ENCODE results near the gene EFNA5. TPM values are rescaled to one million over a fixed set of nuclear protein-coding genes. Genes with fewer than 3 reads are reported as not detected.

The EFNA5 gene
- polyA plus RNA-seq, 2 donors, result 3.4 to 4.9 TPM

- no peaks in the 10 kb centered on the region for H3K9me3 ChIP-seq (ENCODE audit: control insufficient read depth in 2 of 2, insufficient read depth in 1 of 2, low read depth in 1 of 2, low read length in 1 of 2)
- no peak overlapping the region for H3K27ac ChIP-seq (ENCODE audit: low read depth in 2 of 2, low read length in 1 of 2)
- 81 to 82% methylated on average over 11 of the region's 11 CpGs for WGBS, 2 donors
Measured at GRCh38 chr5:107633171-107633901, 37.4 kb downstream of the EFNA5 start.

DNA sequence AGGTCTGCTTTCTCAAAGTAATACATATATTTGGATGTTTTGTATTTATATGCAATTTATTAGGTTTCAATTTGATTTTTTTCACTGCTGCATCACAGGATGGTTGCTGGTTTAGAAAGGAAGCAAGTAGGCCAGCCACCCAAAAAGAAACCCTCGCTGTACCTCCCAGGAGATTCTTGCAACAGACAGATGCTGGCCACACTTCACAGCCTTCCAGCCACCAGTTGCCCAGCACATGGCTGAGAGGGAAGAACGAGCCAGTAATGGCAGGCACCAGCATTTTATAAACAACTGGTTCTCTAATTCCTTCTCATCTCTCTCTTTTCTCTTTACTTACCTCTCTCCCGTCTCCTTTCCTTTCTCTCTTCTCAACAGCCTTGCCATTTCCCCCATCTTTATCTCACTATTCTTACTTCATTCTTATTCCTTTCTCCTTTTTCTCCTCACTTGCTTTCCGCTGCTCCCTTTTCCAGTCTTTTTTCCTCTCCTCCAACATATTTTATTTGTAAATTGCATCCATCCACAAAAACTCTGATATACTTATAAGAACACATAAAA lies 38.9 kb downstream of the EFNA5 start:
- 83 to 88% methylated on average over 4 of the region's 4 CpGs for WGBS, 2 donors
- no peak overlapping the region for H3K27ac ChIP-seq (ENCODE audit: low read depth in 2 of 2, low read length in 1 of 2)
- no peaks in the 10 kb centered on the region for H3K36me3 ChIP-seq (ENCODE audit: control insufficient read depth in 2 of 2, insufficient read depth in 2 of 2, low read length in 1 of 2)
- H3K9me3 ChIP-seq (ENCODE audit: control insufficient read depth in 2 of 2, insufficient read depth in 1 of 2, low read depth in 1 of 2, low read length in 1 of 2), result no peaks in the 10 kb centered on the region
- no peak overlapping the region for H3K4me3 ChIP-seq (ENCODE audit: low read depth in 1 of 2, low read length in 2 of 2)
- no peaks in the 10 kb centered on the region for H3K27me3 ChIP-seq (ENCODE audit: control insufficient read depth in 1 of 2, insufficient read depth in 2 of 2, low read length in 2 of 2)
- H3K4me1 ChIP-seq (ENCODE audit: control insufficient read depth in 2 of 2, insufficient read depth in 2 of 2, low read length in 1 of 2), result no peaks in the 10 kb centered on the region

More at GRCh38 chr5:107633171-107633901, 37.4 kb downstream of the EFNA5 start:
- no peaks in the 10 kb centered on the region for H3K4me1 ChIP-seq (ENCODE audit: control insufficient read depth in 2 of 2, insufficient read depth in 2 of 2, low read length in 1 of 2)
- no peaks in the 10 kb centered on the region for H3K36me3 ChIP-seq (ENCODE audit: control insufficient read depth in 2 of 2, insufficient read depth in 2 of 2, low read length in 1 of 2)
- H3K27me3 ChIP-seq (ENCODE audit: control insufficient read depth in 1 of 2, insufficient read depth in 2 of 2, low read length in 2 of 2), result no peaks in the 10 kb centered on the region
- H3K4me3 ChIP-seq (ENCODE audit: low read depth in 1 of 2, low read length in 2 of 2), result no peak overlapping the region

DNA sequence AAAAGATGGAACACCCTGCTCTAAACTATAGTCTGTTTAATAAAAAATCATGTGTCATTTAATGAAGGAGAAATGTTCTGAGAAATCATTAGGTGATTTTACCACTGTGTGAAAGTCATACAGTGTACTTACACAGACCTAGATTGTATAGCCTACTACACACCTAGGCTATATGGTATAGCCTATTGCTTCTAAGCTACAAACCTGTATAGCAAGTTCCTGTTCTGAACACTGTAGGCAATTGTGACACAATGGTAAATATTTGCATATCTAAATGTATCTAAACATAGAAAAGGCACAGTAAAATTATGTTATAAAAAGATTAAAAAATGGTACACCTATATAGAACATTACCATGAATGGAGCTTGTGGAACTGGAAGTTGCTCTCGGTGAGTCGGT lies 40.6 kb downstream of the EFNA5 start:
- no peaks in the 10 kb centered on the region for H3K27me3 ChIP-seq (ENCODE audit: control insufficient read depth in 1 of 2, insufficient read depth in 2 of 2, low read length in 2 of 2)
- WGBS, 2 donors, result 90 to 96% methylated on average over 2 of the region's 2 CpGs
- H3K4me3 ChIP-seq (ENCODE audit: low read depth in 1 of 2, low read length in 2 of 2), result no peak overlapping the region
- H3K4me1 ChIP-seq (ENCODE audit: control insufficient read depth in 2 of 2, insufficient read depth in 2 of 2, low read length in 1 of 2), result no peaks in the 10 kb centered on the region
- no peaks in the 10 kb centered on the region for H3K9me3 ChIP-seq (ENCODE audit: control insufficient read depth in 2 of 2, insufficient read depth in 1 of 2, low read depth in 1 of 2, low read length in 1 of 2)
- no peak overlapping the region for H3K27ac ChIP-seq (ENCODE audit: low read depth in 2 of 2, low read length in 1 of 2)
- no peaks in the 10 kb centered on the region for H3K36me3 ChIP-seq (ENCODE audit: control insufficient read depth in 2 of 2, insufficient read depth in 2 of 2, low read length in 1 of 2)

DNA sequence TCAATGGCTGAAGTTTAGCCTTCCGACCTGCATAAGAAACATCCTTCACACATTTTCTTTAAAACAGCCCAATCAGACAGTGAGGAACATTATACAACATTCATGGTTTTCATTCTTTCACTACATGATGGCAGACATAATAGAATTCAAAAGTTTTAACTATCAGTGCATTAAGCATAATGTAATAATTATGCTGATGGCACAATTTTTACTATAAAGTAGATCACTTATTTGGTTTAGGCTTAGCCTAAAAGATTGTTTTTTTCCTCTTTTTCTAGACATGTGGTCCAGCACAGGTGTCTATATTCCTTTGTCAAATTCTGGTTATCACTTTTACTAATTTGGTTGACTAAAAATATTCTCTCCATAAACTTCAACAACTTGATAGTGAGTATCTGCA lies 46.5 kb downstream of the EFNA5 start:
- no peaks in the 10 kb centered on the region for H3K9me3 ChIP-seq (ENCODE audit: control insufficient read depth in 2 of 2, insufficient read depth in 1 of 2, low read depth in 1 of 2, low read length in 1 of 2)
- no peak overlapping the region for H3K27ac ChIP-seq (ENCODE audit: low read depth in 2 of 2, low read length in 1 of 2)
- H3K36me3 ChIP-seq (ENCODE audit: control insufficient read depth in 2 of 2, insufficient read depth in 2 of 2, low read length in 1 of 2), result no peaks in the 10 kb centered on the region
- H3K27me3 ChIP-seq (ENCODE audit: control insufficient read depth in 1 of 2, insufficient read depth in 2 of 2, low read length in 2 of 2), result no peaks in the 10 kb centered on the region
- 96 to 97% methylated on average over 1 of the region's 1 CpG for WGBS, 2 donors
- no peaks in the 10 kb centered on the region for H3K4me1 ChIP-seq (ENCODE audit: control insufficient read depth in 2 of 2, insufficient read depth in 2 of 2, low read length in 1 of 2)
- no peak overlapping the region for H3K4me3 ChIP-seq (ENCODE audit: low read depth in 1 of 2, low read length in 2 of 2)

DNA sequence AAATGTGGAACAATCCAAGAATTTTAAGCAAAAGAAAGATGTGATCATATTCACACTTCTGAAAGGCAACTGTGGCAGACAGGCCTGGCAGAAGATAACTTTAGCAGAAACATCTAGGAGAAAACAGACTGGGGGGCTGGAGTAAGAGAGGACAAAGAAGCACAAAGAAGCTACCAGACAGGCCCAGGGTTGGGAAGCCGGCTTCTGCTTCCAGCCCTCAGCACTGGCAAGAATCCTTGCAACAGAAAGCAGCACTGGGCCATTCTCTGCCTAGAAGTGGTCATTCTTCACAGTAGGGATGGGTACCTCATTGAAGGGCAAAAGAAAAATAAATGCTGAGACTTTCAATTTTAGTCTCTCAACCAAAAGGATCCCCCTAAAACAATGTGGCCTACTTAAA lies 49.6 kb downstream of the EFNA5 start:
- no peak overlapping the region for H3K27ac ChIP-seq (ENCODE audit: low read depth in 2 of 2, low read length in 1 of 2)
- 93% methylated on average over 1 of the region's 1 CpG for WGBS, 2 donors
- H3K36me3 ChIP-seq (ENCODE audit: control insufficient read depth in 2 of 2, insufficient read depth in 2 of 2, low read length in 1 of 2), result no peaks in the 10 kb centered on the region
- H3K4me3 ChIP-seq (ENCODE audit: low read depth in 1 of 2, low read length in 2 of 2), result no peak overlapping the region
- no peaks in the 10 kb centered on the region for H3K4me1 ChIP-seq (ENCODE audit: control insufficient read depth in 2 of 2, insufficient read depth in 2 of 2, low read length in 1 of 2)
- no peaks in the 10 kb centered on the region for H3K9me3 ChIP-seq (ENCODE audit: control insufficient read depth in 2 of 2, insufficient read depth in 1 of 2, low read depth in 1 of 2, low read length in 1 of 2)
- no peaks in the 10 kb centered on the region for H3K27me3 ChIP-seq (ENCODE audit: control insufficient read depth in 1 of 2, insufficient read depth in 2 of 2, low read length in 2 of 2)

DNA sequence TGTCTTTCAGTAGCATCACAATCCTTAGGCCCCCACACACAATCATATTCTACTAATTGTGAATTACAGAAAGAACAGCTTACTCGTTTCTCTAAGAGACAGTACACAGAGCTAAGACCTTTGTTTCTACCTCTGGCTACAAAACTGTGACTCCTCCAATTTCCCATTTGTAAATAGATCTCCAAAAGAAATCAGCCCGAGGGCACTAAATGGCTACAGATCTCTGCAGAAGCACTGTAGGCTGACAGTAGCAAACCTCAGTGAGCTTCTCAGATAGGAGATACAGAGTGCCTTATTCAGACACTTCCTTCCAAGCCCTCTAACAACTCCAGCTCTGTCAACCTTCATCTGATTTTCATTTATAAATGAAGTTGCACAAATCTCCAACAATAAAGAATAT lies 51.0 kb downstream of the EFNA5 start:
- no peaks in the 10 kb centered on the region for H3K4me1 ChIP-seq (ENCODE audit: control insufficient read depth in 2 of 2, insufficient read depth in 2 of 2, low read length in 1 of 2)
- no peaks in the 10 kb centered on the region for H3K27me3 ChIP-seq (ENCODE audit: control insufficient read depth in 1 of 2, insufficient read depth in 2 of 2, low read length in 2 of 2)
- no peak overlapping the region for H3K4me3 ChIP-seq (ENCODE audit: low read depth in 1 of 2, low read length in 2 of 2)
- H3K36me3 ChIP-seq (ENCODE audit: control insufficient read depth in 2 of 2, insufficient read depth in 2 of 2, low read length in 1 of 2), result no peaks in the 10 kb centered on the region
- no peaks in the 10 kb centered on the region for H3K9me3 ChIP-seq (ENCODE audit: control insufficient read depth in 2 of 2, insufficient read depth in 1 of 2, low read depth in 1 of 2, low read length in 1 of 2)
- 51 to 67% methylated on average over 2 of the region's 2 CpGs for whole genome bisulfite sequencing, 2 donors
- H3K27ac ChIP-seq (ENCODE audit: low read depth in 2 of 2, low read length in 1 of 2), result no peak overlapping the region

- H3K27ac ChIP-seq (ENCODE audit: low read depth in 2 of 2, low read length in 1 of 2), result no peak overlapping the region
- no peaks in the 10 kb centered on the region for H3K4me1 ChIP-seq (ENCODE audit: control insufficient read depth in 2 of 2, insufficient read depth in 2 of 2, low read length in 1 of 2)
- no peak overlapping the region for H3K4me3 ChIP-seq (ENCODE audit: low read depth in 1 of 2, low read length in 2 of 2)
- H3K9me3 ChIP-seq (ENCODE audit: control insufficient read depth in 2 of 2, insufficient read depth in 1 of 2, low read depth in 1 of 2, low read length in 1 of 2), result no peaks in the 10 kb centered on the region
- no peaks in the 10 kb centered on the region for H3K36me3 ChIP-seq (ENCODE audit: control insufficient read depth in 2 of 2, insufficient read depth in 2 of 2, low read length in 1 of 2)
- H3K27me3 ChIP-seq (ENCODE audit: control insufficient read depth in 1 of 2, insufficient read depth in 2 of 2, low read length in 2 of 2), result no peaks in the 10 kb centered on the region
- WGBS, 2 donors, result 89 to 92% methylated on average over 3 of the region's 3 CpGs
Measured at GRCh38 chr5:107618242-107618641, 52.5 kb downstream of the EFNA5 start.

DNA sequence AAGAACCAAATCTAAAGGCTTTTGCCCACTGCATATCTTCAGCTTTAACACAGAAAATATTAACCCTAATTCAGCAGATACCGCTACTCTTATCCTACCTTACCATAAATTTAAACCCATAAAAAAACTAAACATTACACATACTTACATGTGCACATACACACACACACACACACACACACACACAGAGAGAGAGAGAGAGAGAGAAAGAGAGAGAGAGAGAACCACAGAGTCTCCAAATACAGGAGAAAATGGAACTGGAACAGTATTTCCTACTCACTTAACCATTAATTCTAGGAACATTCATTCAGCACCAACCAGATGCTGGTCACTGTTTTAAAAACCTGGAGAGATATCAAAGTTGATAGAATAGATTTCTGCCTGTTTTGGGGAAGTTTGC lies 53.7 kb downstream of the EFNA5 start:
- H3K4me3 ChIP-seq (ENCODE audit: low read depth in 1 of 2, low read length in 2 of 2), result no peak overlapping the region
- no peaks in the 10 kb centered on the region for H3K27me3 ChIP-seq (ENCODE audit: control insufficient read depth in 1 of 2, insufficient read depth in 2 of 2, low read length in 2 of 2)
- no peaks in the 10 kb centered on the region for H3K4me1 ChIP-seq (ENCODE audit: control insufficient read depth in 2 of 2, insufficient read depth in 2 of 2, low read length in 1 of 2)
- no peak overlapping the region for H3K27ac ChIP-seq (ENCODE audit: low read depth in 2 of 2, low read length in 1 of 2)
- H3K36me3 ChIP-seq (ENCODE audit: control insufficient read depth in 2 of 2, insufficient read depth in 2 of 2, low read length in 1 of 2), result no peaks in the 10 kb centered on the region
- no peaks in the 10 kb centered on the region for H3K9me3 ChIP-seq (ENCODE audit: control insufficient read depth in 2 of 2, insufficient read depth in 1 of 2, low read depth in 1 of 2, low read length in 1 of 2)
- WGBS, 2 donors, result 97 to 100% methylated on average over 1 of the region's 1 CpG

DNA sequence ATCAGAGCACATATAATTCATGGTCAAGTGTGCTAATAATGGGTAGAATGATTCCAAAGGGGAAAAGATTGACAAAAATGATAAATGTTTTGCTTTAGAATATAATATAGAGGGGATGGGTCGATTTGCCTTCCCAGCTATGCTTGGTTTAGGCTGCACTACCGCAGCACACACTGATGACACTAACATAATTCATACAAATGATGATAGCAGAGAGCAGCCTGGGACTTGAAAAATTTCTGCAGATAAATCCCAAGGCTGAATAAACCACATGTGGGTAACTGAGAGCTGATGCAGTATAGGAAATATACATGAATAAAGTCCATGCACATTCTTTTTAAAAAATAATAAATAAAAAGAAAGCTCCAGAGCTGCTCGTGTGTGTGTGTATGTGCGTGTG lies 54.5 kb downstream of the EFNA5 start:
- H3K4me3 ChIP-seq (ENCODE audit: low read depth in 1 of 2, low read length in 2 of 2), result no peak overlapping the region
- H3K27ac ChIP-seq (ENCODE audit: low read depth in 2 of 2, low read length in 1 of 2), result no peak overlapping the region
- no peaks in the 10 kb centered on the region for H3K27me3 ChIP-seq (ENCODE audit: control insufficient read depth in 1 of 2, insufficient read depth in 2 of 2, low read length in 2 of 2)
- WGBS, 2 donors, result 73 to 75% methylated on average over 4 of the region's 4 CpGs
- no peaks in the 10 kb centered on the region for H3K9me3 ChIP-seq (ENCODE audit: control insufficient read depth in 2 of 2, insufficient read depth in 1 of 2, low read depth in 1 of 2, low read length in 1 of 2)
- no peaks in the 10 kb centered on the region for H3K4me1 ChIP-seq (ENCODE audit: control insufficient read depth in 2 of 2, insufficient read depth in 2 of 2, low read length in 1 of 2)
- no peaks in the 10 kb centered on the region for H3K36me3 ChIP-seq (ENCODE audit: control insufficient read depth in 2 of 2, insufficient read depth in 2 of 2, low read length in 1 of 2)

GRCh38 chr5:107615299-107615817 lies 55.4 kb downstream of the EFNA5 start:
- H3K27ac ChIP-seq (ENCODE audit: low read depth in 2 of 2, low read length in 1 of 2), result no peak overlapping the region
- H3K4me3 ChIP-seq (ENCODE audit: low read depth in 1 of 2, low read length in 2 of 2), result no peak overlapping the region
- no peaks in the 10 kb centered on the region for H3K9me3 ChIP-seq (ENCODE audit: control insufficient read depth in 2 of 2, insufficient read depth in 1 of 2, low read depth in 1 of 2, low read length in 1 of 2)
- H3K36me3 ChIP-seq (ENCODE audit: control insufficient read depth in 2 of 2, insufficient read depth in 2 of 2, low read length in 1 of 2), result no peaks in the 10 kb centered on the region
- no peaks in the 10 kb centered on the region for H3K27me3 ChIP-seq (ENCODE audit: control insufficient read depth in 1 of 2, insufficient read depth in 2 of 2, low read length in 2 of 2)
- 73 to 79% methylated on average over 7 of the region's 7 CpGs for WGBS, 2 donors
- H3K4me1 ChIP-seq (ENCODE audit: control insufficient read depth in 2 of 2, insufficient read depth in 2 of 2, low read length in 1 of 2), result no peaks in the 10 kb centered on the region

Measured in esophagus (tissue), 2 donors.